Heart right ventricle (tissue), 16 donors: ENCODE data around the gene TNIP3. TPM values are rescaled to one million over a fixed set of nuclear protein-coding genes. Genes with fewer than 3 reads are reported as not detected.

Experiments
- ATAC-seq, 8 donors: fragments of 200-7000 bp; cut with Tn5 transposase; one replicate each; pipeline ENCODE4 v1.9.1; 2020; ENCODE audit warnings: mild to moderate bottlenecking in 8 of 8, moderate library complexity in 8 of 8, moderate number of reproducible peaks in 1 of 8
- DNase-seq, 2 donors: peaks; one replicate each; pipeline ENCODE4 v3.0.0-alpha.2; 2020
- H3K27ac ChIP-seq, 10 donors: fragments of 200-600 bp; sonication (generic) in 2 of 10; one replicate each; pipeline versions ENCODE4 v1.5.0 to v1.8.0; 2020 to 2022; ENCODE audit warnings: mild to moderate bottlenecking in 3 of 10
- H3K27me3 ChIP-seq, 7 donors: fragments of 200-600 bp; one replicate each; pipeline ENCODE4 v1.8.0; 2021 to 2022; ENCODE audit warnings: mild to moderate bottlenecking in 2 of 7
- H3K36me3 ChIP-seq, 9 donors: fragments of 200-600 bp; sonication (generic) in 1 of 9; one replicate each; pipeline versions ENCODE4 v1.5.0 to v1.8.0; 2020 to 2022; ENCODE audit warnings: mild to moderate bottlenecking in 2 of 9
- H3K4me1 ChIP-seq, 9 donors: fragments of 200-600 bp; sonication (generic) in 1 of 9; one replicate each; pipeline versions ENCODE4 v1.5.0 to v1.8.0; 2020 to 2022; ENCODE audit warnings: mild to moderate bottlenecking in 4 of 9
- H3K4me3 ChIP-seq, 10 donors: fragments of 200-600 bp; sonication (generic) in 2 of 10; one replicate each; pipeline versions ENCODE4 v1.5.0 to v1.8.0; 2020 to 2022; ENCODE audit warnings: mild to moderate bottlenecking in 7 of 10, moderate library complexity in 2 of 10
- H3K9me3 ChIP-seq, 11 donors: fragments of 200-600 bp in 10 of 11; sonication (generic) in 2 of 11; one replicate each; pipeline versions ENCODE4 v1.5.0 to v1.8.0; 2013 to 2022; ENCODE audit warnings: mild to moderate bottlenecking in 2 of 11, control low read depth in 1 of 11, moderate library complexity in 1 of 11
- CTCF ChIP-seq, 9 donors: fragments of 200-600 bp; sonication (generic) in 2 of 9; IDR thresholded peaks; one replicate each; pipeline versions ENCODE4 v1.5.0 to v1.8.0; 2021 to 2022; ENCODE audit warnings: antibody characterized with exemption in 9 of 9, mild to moderate bottlenecking in 5 of 9, moderate library complexity in 1 of 9
- WGBS, 2 donors: extraction: QIAGEN DNeasy Blood & Tissue Kit; methylation state at CpG; one replicate each; pipeline ENCODE4 v1.1.7; 2013; ENCODE audit warnings: inconsistent platforms in 1 of 2; 5-methylcytosine and 5-hydroxymethylcytosine counted together
- intact Hi-C, 10 donors: fragments of 100-400 bp; cut with DNase I; formaldehyde crosslinking; loops; one replicate each; pipeline versions ENCODE4 v1.11.1 to v1.14.2; 2022
- polyA plus RNA-seq, 2 donors: library from polyadenylated mRNA; stranded (reverse); fragments of 200-250 nt; gene quantifications; one replicate each; pipeline ENCODE4 v1.2.3, GENCODE V29; 2013
- total RNA-seq, 10 donors: library from RNA; stranded (reverse); fragmentation: NEBNext Ultra II Directional in 3 of 10; extraction: Animal tissue kit (Norgen Biotek cat#: 25700) in 3 of 10; gene quantifications; one replicate each; pipeline versions ENCODE4 v1.2.1 to v1.2.4, GENCODE V29; 2021 to 2023
- donor health status: Arrhythmogenic right ventricular cardiomyopathy.
- donor health status: ischemic (EF 13 %, LVEDD 7.1; RV severe dilation, severe dysfunction).
- donor health status: healthy with polysubstance abuse.
- donor health status: DM: no; HTN: yes; CAD: no.
- donor health status: DM: no; HTN: no; CAD: no.
- donor health status: ischemic (EF 25% LVEDD 6.9; RV normal size, moderate dysfunction).
- donor health status: ischemic (EF 25% LVEDD 5.7; RV mildly dilated, moderate dysfunction).
- donor health status: healthy.
- donor health status: DM: yes; HTN: yes; CAD: no.
- donor health status: Ischemic cardiomyopathy.
- donor health status: ischemic (EF 35%, LVEDD 5.7; RV mildly dilated, moderate dysfunction).
- donor health status: nonischemic (EF 11% LVEDD 7.7; RV severe dilation, severe dysfunction).
- donor health status: DM: yes; HTN: yes; CAD: no.
- donor health status: PGD.
- donor health status: ischemic (EF 29% LVEDD 5.4; RV normal size, mild dysfunction).
- donor health status: nonischemic (EF 23%, LVEDD 6.1; RV moderate dilation, normal function).

The TNIP3 gene
- total and polyA plus RNA-seq, 12 donors: 0.04 to 0.49 TPM; not detected in 10

DNA sequence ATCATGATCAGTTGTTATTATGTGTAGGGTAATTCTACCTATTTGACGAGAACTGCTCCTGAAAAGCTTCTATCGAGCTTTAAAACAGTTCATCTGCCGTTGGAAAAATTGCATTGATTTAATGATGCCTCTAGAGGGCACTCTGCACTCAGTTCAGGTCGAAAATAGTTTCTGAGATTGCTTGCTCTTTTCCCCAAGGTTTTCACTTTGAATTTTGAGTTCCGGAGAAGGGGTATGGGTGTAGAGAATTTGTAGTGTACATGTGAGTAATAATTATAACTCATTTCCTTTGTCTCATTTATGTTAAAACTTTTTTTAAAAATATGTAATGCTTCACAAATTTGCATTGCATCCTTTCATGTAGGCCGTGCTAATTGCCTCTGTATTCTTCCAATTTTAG, 28.4 kb upstream of the TNIP3 start:
- H3K27me3 ChIP-seq: peaks cover 0 to 12% (median 0%) of the 10 kb centered on the region in 7 donors
- ATAC-seq (no peak), DNase-seq (no peak)
- no peaks in the 10 kb centered on the region for H3K36me3 ChIP-seq
- TF ChIP-seq CTCF (IDR thresholded peaks at IDR 0.05): peak; percentile 32 to 82 (median 75)
- intact Hi-C loops: loop anchor here in 9 of 10 donors (1.0 to 10.0 kb wide), 7 partner anchors 52 to 542 kb away; no protein-coding TSS in a partner anchor
- WGBS, 2 donors: 20% methylated on average over 6 of the region's 6 CpGs
- peak overlapping the region in 1 of 10 donors; percentile 1 for H3K4me3 ChIP-seq
- H3K27ac ChIP-seq: no peak overlapping the region
- H3K4me1 ChIP-seq: peaks cover 0 to 8% (median 0%) of the 10 kb centered on the region in 9 donors
- H3K9me3 ChIP-seq: no peaks in the 10 kb centered on the region

- ATAC-seq: no peak
- no peak for DNase-seq
- Histone ChIP-seq H3K9me3 (no peaks in the 10 kb centered on the region), H3K36me3 (no peaks in the 10 kb centered on the region), H3K27me3 (peaks cover 0 to 12% (median 0%) of the 10 kb centered on the region in 7 donors), H3K4me3 (peak overlapping the region in 1 of 10 donors; percentile 1), H3K4me1 (peaks cover 0 to 8% (median 0%) of the 10 kb centered on the region in 9 donors), H3K27ac (no peak overlapping the region)
- intact Hi-C loops: loop anchor here in 9 of 10 donors (1.0 to 10.0 kb wide), 7 partner anchors 53 to 543 kb away; no protein-coding TSS in a partner anchor
- no peak for TF ChIP-seq CTCF (IDR thresholded peaks at IDR 0.05)
- WGBS, 2 donors: 47 to 50% methylated on average over 11 of the region's 11 CpGs
Observed at GRCh38 chr4:121192013-121192412, 27.9 kb upstream of the TNIP3 start.

- Histone ChIP-seq H3K4me3 (no peak overlapping the region), H3K9me3 (no peaks in the 10 kb centered on the region), H3K27ac (peak overlapping the region in 1 of 10 donors; percentile 58), H3K27me3 (peaks cover 0 to 12% (median 0%) of the 10 kb centered on the region in 7 donors), H3K36me3 (no peaks in the 10 kb centered on the region), H3K4me1 (peaks cover 0 to 8% (median 0%) of the 10 kb centered on the region in 9 donors)
- WGBS, 2 donors: 88 to 90% methylated on average over 1 of the region's 1 CpG
- ATAC-seq (no peak), DNase-seq (no peak)
- intact Hi-C loops: loop anchor here in 7 of 10 donors (5.0 to 10.0 kb wide), 5 partner anchors 53 to 543 kb away; no protein-coding TSS in a partner anchor
- no peak for TF ChIP-seq CTCF (IDR thresholded peaks at IDR 0.05)
Observed at GRCh38 chr4:121191361-121191760, 27.2 kb upstream of the TNIP3 start.

- Histone ChIP-seq H3K4me1 (peaks cover 0 to 8% (median 0%) of the 10 kb centered on the region in 9 donors), H3K27ac (peak overlapping the region in 1 of 10 donors; percentile 58), H3K4me3 (no peak overlapping the region), H3K9me3 (no peaks in the 10 kb centered on the region), H3K27me3 (peaks cover 0 to 12% (median 0%) of the 10 kb centered on the region in 7 donors), H3K36me3 (no peaks in the 10 kb centered on the region)
- DNase-seq (no peak), ATAC-seq (no peak)
- TF ChIP-seq CTCF (IDR thresholded peaks at IDR 0.05): no peak
- intact Hi-C loops: loop anchor here in 7 of 10 donors (5.0 to 10.0 kb wide), 5 partner anchors 54 to 544 kb away; no protein-coding TSS in a partner anchor
- WGBS, 2 donors: 88 to 96% methylated on average over 4 of the region's 4 CpGs
Observed at GRCh38 chr4:121190389-121190788, 26.3 kb upstream of the TNIP3 start.
